GM23338 (cell line): ENCODE results near the gene C17orf50. TPM values are rescaled to one million over a fixed set of nuclear protein-coding genes. Genes with fewer than 3 reads are reported as not detected.

Source experiments
- ATAC-seq: fragments of 200-7000 bp; cut with Tn5 transposase; 3 replicates; pipeline ENCODE4 v1.9.1; 2020
- DNase-seq: peaks from one replicate; pipeline ENCODE4 v3.0.0-alpha.2; 2015; ENCODE audit warnings: low spot score
- H2AFZ ChIP-seq: fragments of 200-600 bp; sonication (generic); 2 replicates; pipeline ENCODE4 v1.8.0; 2016; ENCODE audit warnings: antibody characterized with exemption, mild to moderate bottlenecking, moderate library complexity
- H3F3A ChIP-seq: fragments of 200-600 bp; sonication (generic); replicated peaks from 2 replicates; pipeline ENCODE4 v1.8.0; 2017; ENCODE audit warnings: antibody characterized with exemption, mixed run types, low read depth
- H3K27ac ChIP-seq: fragments of 200-600 bp; sonication (generic); 2 replicates; pipeline ENCODE4 v1.6.1; 2016; ENCODE audit warnings: low read depth
- H3K27me3 ChIP-seq: fragments of 200-600 bp; sonication (generic); 2 replicates; pipeline ENCODE4 v1.8.0; 2016; ENCODE audit warnings: mild to moderate bottlenecking, mixed run types, moderate library complexity; ENCODE audit not compliant: insufficient read depth
- H3K36me3 ChIP-seq: fragments of 200-600 bp; sonication (generic); 2 replicates; pipeline ENCODE4 v1.8.0; 2016; ENCODE audit warnings: mild to moderate bottlenecking; ENCODE audit not compliant: insufficient read depth
- H3K4me1 ChIP-seq: fragments of 200-600 bp; sonication (generic); 2 replicates; pipeline ENCODE4 v1.8.0; 2016; ENCODE audit warnings: mild to moderate bottlenecking, moderate library complexity; ENCODE audit not compliant: insufficient read depth
- H3K4me2 ChIP-seq: fragments of 200-600 bp; sonication (generic); 2 replicates; pipeline ENCODE4 v1.7.1; 2017; ENCODE audit warnings: mixed run types
- H3K4me3 ChIP-seq: fragments of 200-600 bp; sonication (generic); 2 replicates; pipeline ENCODE4 v1.6.1; 2016; ENCODE audit warnings: mixed run types
- H3K79me2 ChIP-seq: fragments of 200-600 bp; sonication (generic); replicated peaks from 2 replicates; pipeline ENCODE4 v1.8.0; 2017; ENCODE audit warnings: mild to moderate bottlenecking; ENCODE audit not compliant: insufficient read depth
- H3K9me2 ChIP-seq: fragments of 200-600 bp; sonication (generic); 2 replicates; pipeline ENCODE4 v1.8.0; 2017; ENCODE audit not compliant: insufficient read depth
- H4K20me1 ChIP-seq: fragments of 200-600 bp; sonication (generic); replicated peaks from 2 replicates; pipeline ENCODE4 v1.8.0; 2017; ENCODE audit warnings: mild to moderate bottlenecking; ENCODE audit not compliant: insufficient read depth
- H3K27ac Mint-ChIP-seq: 2 replicates; pipeline ENCODE4 v1.8.0; 2020; ENCODE audit warnings: inconsistent platforms, mild to moderate bottlenecking, moderate library complexity, mixed read lengths
- H3K27me3 Mint-ChIP-seq: 3 replicates; pipeline ENCODE4 v1.8.0; 2022; ENCODE audit warnings: low read depth, mild to moderate bottlenecking, moderate library complexity, mixed read lengths, inconsistent platforms; ENCODE audit not compliant: insufficient read depth, poor library complexity
- H3K36me3 Mint-ChIP-seq: 3 replicates; pipeline ENCODE4 v1.8.0; 2021; ENCODE audit warnings: low read depth, mild to moderate bottlenecking, inconsistent platforms, moderate library complexity, mixed read lengths
- H3K4me1 Mint-ChIP-seq: 3 replicates; pipeline ENCODE4 v1.8.0; 2020; ENCODE audit warnings: mild to moderate bottlenecking, inconsistent platforms, mixed read lengths
- H3K4me3 Mint-ChIP-seq: 3 replicates; pipeline ENCODE4 v1.8.0; 2021; ENCODE audit warnings: moderate library complexity, mild to moderate bottlenecking, inconsistent platforms, mixed read lengths
- H3K9me3 Mint-ChIP-seq: 3 replicates; pipeline ENCODE4 v1.8.0; 2020; ENCODE audit warnings: moderate library complexity, mild to moderate bottlenecking, inconsistent platforms, mixed read lengths
- CREB1 ChIP-seq: fragments of 250-450 bp; sonication (Bioruptor Pico); IDR thresholded peaks from 2 replicates; pipeline ENCODE4 v1.5.0; 2020; ENCODE audit warnings: low read depth, mild to moderate bottlenecking, moderate library complexity
- EZH2 ChIP-seq: fragments of 200-600 bp; sonication (generic); IDR thresholded peaks from one replicate; pipeline ENCODE4 v1.8.0; 2017; ENCODE audit warnings: antibody characterized with exemption, mild to moderate bottlenecking, low read depth; ENCODE audit not compliant: unreplicated experiment
- EZH2phosphoT487 ChIP-seq: fragments of 200-600 bp; sonication (generic); IDR thresholded peaks from one replicate; pipeline ENCODE4 v1.8.1; 2018; ENCODE audit warnings: antibody characterized with exemption; ENCODE audit not compliant: unreplicated experiment
- JUNB ChIP-seq: IDR thresholded peaks from one replicate; pipeline ENCODE4 v1.6.1; 2016; ENCODE audit warnings: antibody characterized with exemption; ENCODE audit not compliant: unreplicated experiment
- POLR2AphosphoS5 ChIP-seq: IDR thresholded peaks from 2 replicates; pipeline ENCODE4 v1.6.1; 2016; ENCODE audit warnings: antibody characterized with exemption, low read depth
- STAT1 ChIP-seq: IDR thresholded peaks from one replicate; pipeline ENCODE4 v1.6.1; 2016; ENCODE audit warnings: antibody characterized with exemption; ENCODE audit not compliant: unreplicated experiment
- ZNF114 ChIP-seq: fragments of 250-450 bp; sonication (Bioruptor Pico); IDR thresholded peaks from 2 replicates; pipeline ENCODE4 v1.5.0; 2020; ENCODE audit warnings: mild to moderate bottlenecking, moderate library complexity
- ZNF331 ChIP-seq: fragments of 250-450 bp; sonication (Bioruptor Pico); IDR thresholded peaks from 2 replicates; pipeline ENCODE4 v1.5.0; 2020; ENCODE audit warnings: low read depth, mild to moderate bottlenecking, moderate library complexity
- polyA plus RNA-seq: library from polyadenylated mRNA; unstranded; fragments of >200 nt; fragmentation: Nextera tagmentation; extraction: Ambion mirVana; gene quantifications from 2 replicates; pipeline ENCODE4 v1.2.1, GENCODE V29; 2016
- total RNA-seq: library from RNA; depleted of rRNA; stranded (reverse); fragments of >200 nt; shearing (Covaris generic); gene quantifications from 2 replicates; pipeline ENCODE4 v1.2.3, GENCODE V29; 2014
- TF ChIP-seq, protein P1 (sequence below), 2 experiments: fragments of 200-600 bp in 1 of 2; sonication (generic) in 1 of 2; conservative IDR thresholded peaks; 2 replicates each; pipeline versions ENCODE4 v1.5.1 to v1.6.1; 2016 to 2017; ENCODE audit warnings: antibody characterized with exemption in 2 of 2, low read depth in 2 of 2, mild to moderate bottlenecking in 2 of 2, moderate library complexity in 1 of 2
- TF ChIP-seq, protein P2 (sequence below): IDR thresholded peaks from one replicate; pipeline ENCODE4 v1.6.1; 2018; ENCODE audit warnings: antibody characterized with exemption; ENCODE audit not compliant: unreplicated experiment
- TF ChIP-seq, protein P3 (sequence below): IDR thresholded peaks from 2 replicates; pipeline ENCODE4 v1.6.1; 2016; ENCODE audit warnings: antibody characterized with exemption

The C17orf50 gene
- total and polyA plus RNA-seq, 2 experiments from 2014 or later = 0.74 to 1.6 TPM

DNA sequence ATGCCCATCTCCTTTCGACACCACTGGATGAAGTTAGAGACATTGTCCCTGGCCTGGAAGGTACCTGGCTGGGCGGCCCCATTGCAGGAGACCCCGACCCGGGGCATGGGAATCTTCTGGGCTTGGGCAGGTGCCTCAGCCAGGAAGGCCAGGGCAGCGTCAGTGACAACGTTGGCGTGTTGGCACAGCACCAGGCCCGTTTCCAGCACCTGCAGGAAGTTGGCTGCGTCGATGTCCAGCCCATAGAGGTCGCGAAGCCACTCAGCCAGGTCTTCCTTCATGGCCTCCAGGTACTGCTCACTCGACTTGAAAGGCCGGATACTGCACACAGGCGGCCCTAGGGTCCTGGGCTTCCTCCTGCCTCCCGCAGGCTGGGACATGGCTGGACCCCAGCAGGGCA, 8.2 kb upstream of the C17orf50 start:
- Histone ChIP-seq H3K79me2 (no peaks in the 10 kb centered on the region), H3K4me1 (peaks cover 6% of the 10 kb centered on the region; the same call in 1 of the 2 replicates), H3F3A (no peaks in the 10 kb centered on the region), H3K27me3 (peaks cover 24% of the 10 kb centered on the region), H3K9me2 (no peaks in the 10 kb centered on the region), H3K27ac (no peak overlapping the region), H3K36me3 (no peaks in the 10 kb centered on the region), H3K4me2 (no peak overlapping the region), H4K20me1 (no peaks in the 10 kb centered on the region), H3K4me3 (no peak overlapping the region), H2AFZ (no peak overlapping the region)
- no peak overlapping the region for H3K4me3 Mint-ChIP-seq
- no peak overlapping the region for H3K27ac Mint-ChIP-seq
- peaks cover 33% of the 10 kb centered on the region for H3K27me3 Mint-ChIP-seq
- no peaks in the 10 kb centered on the region for H3K9me3 Mint-ChIP-seq
- peaks cover 31% of the 10 kb centered on the region for H3K4me1 Mint-ChIP-seq
- H3K36me3 Mint-ChIP-seq = no peaks in the 10 kb centered on the region
- no peak for TF ChIP-seq ZNF114
- TF ChIP-seq ZNF331 (CRISPR knock-in tag) = no peak
- DNase-seq = no peak
- no peak for ATAC-seq

DNA sequence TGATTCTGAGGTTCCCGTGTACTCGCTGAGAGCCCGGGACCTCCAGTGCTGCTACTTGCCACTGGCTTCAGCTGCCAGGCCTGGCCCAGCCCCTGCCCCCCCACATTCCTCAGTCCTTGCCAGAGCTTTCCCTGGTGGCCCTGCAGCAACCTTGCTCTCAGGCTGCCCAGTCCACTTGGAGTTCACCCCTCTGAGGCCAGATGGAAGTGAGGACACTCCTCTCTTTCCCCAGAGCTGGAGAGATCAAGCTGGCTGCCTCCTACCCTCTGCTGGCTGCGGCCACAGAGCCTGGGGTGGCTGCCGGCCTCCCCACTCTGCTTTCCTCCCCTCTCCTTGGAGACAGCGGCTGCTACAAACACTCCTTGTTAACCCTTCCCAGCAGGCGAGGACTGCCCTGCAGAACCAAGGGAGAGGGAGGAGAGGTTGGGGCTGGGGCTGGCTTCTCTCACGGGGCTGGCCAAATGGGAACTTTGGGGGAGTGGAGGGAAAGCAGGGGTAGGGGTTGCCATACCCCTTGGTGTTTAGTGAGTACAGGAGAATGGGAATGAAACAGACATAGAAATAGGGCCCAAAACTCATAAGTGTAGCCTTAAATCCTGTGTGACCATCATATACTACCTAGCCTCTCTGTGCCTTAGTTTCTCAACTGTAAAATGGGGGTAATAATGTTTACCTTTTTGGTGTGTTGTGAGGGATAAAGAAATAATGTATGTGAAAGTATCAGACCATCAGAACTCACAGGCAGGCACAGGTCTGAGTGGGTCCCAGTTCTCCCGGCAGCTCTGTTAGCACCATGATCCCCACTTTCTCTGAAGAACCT, 7.5 kb upstream of the C17orf50 start, which contains the start of gene GAS2L2:
Gene GAS2L2, minus strand, starts transcription at position 295 of the 820 bp plus-strand sequence. CDS start 389 bp downstream, outside the sequence.
- H4K20me1 ChIP-seq = no peaks in the 10 kb centered on the region
- no peak within 1 kb of the TSS for H3K27ac Mint-ChIP-seq
- no peak within 1 kb of the TSS for H3K27ac ChIP-seq
- no peaks in the 10 kb centered on the region for H3F3A ChIP-seq
- H3K36me3 ChIP-seq = no peaks in the 10 kb centered on the region
- H3K4me2 ChIP-seq = no peak within 1 kb of the TSS
- DNase-seq (no peak), ATAC-seq (peak; percentile 31)
- no peak within 1 kb of the TSS for H3K4me3 ChIP-seq
- peaks cover 24% of the 10 kb centered on the region for H3K27me3 ChIP-seq
- TF ChIP-seq POLR2AphosphoS5 = no peak
- no peaks in the 10 kb centered on the region for H3K9me2 ChIP-seq
- peaks cover 29% of the 10 kb centered on the region for H3K4me1 Mint-ChIP-seq
- H3K36me3 Mint-ChIP-seq = no peaks in the 10 kb centered on the region
- H3K4me3 Mint-ChIP-seq = no peak within 1 kb of the TSS
- H3K79me2 ChIP-seq = no peaks in the 10 kb centered on the region
- H2AFZ ChIP-seq = peak within 1 kb of the TSS; percentile 32; the same call in 1 of the 2 replicates
- no peaks in the 10 kb centered on the region for H3K9me3 Mint-ChIP-seq
- peaks cover 6% of the 10 kb centered on the region; the same call in 1 of the 2 replicates for H3K4me1 ChIP-seq
- peaks cover 31% of the 10 kb centered on the region for H3K27me3 Mint-ChIP-seq

DNA sequence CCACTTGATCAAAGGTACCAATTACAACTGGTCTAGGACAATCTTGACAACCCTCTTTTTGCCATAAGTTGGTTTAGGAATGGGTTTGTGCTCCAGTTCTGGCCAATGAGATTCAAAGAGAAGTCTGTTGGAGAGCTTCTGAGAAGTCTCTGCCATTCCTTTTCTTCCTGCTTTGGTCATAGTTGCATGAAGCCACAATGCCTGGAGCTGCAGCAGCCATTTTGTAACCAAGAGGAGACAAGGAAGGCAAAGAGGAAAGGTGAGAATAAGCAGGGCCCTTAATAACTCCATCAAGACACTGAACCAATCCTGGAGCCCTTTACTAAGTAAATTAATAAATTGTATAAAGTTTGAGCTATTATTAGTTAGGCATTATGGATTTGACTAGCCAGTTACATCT, 3.4 kb upstream of the C17orf50 start:
- ATAC-seq (no peak), DNase-seq (no peak)
- Histone ChIP-seq H3K4me3 (no peak overlapping the region), H3K36me3 (no peaks in the 10 kb centered on the region), H3K27me3 (no peaks in the 10 kb centered on the region), H3K27ac (no peak overlapping the region), H3F3A (no peaks in the 10 kb centered on the region), H3K79me2 (no peaks in the 10 kb centered on the region), H3K9me2 (no peaks in the 10 kb centered on the region), H3K4me2 (no peak overlapping the region), H3K4me1 (no peaks in the 10 kb centered on the region), H4K20me1 (no peaks in the 10 kb centered on the region), H2AFZ (no peak overlapping the region)
- H3K27me3 Mint-ChIP-seq = peaks cover 5% of the 10 kb centered on the region
- H3K9me3 Mint-ChIP-seq = no peaks in the 10 kb centered on the region
- H3K36me3 Mint-ChIP-seq = no peaks in the 10 kb centered on the region
- no peak overlapping the region for H3K4me3 Mint-ChIP-seq
- no peak overlapping the region for H3K27ac Mint-ChIP-seq
- peaks cover 10% of the 10 kb centered on the region for H3K4me1 Mint-ChIP-seq
- no peak for TF ChIP-seq EZH2
- no peak for TF ChIP-seq CREB1
- TF ChIP-seq, protein P1, sequence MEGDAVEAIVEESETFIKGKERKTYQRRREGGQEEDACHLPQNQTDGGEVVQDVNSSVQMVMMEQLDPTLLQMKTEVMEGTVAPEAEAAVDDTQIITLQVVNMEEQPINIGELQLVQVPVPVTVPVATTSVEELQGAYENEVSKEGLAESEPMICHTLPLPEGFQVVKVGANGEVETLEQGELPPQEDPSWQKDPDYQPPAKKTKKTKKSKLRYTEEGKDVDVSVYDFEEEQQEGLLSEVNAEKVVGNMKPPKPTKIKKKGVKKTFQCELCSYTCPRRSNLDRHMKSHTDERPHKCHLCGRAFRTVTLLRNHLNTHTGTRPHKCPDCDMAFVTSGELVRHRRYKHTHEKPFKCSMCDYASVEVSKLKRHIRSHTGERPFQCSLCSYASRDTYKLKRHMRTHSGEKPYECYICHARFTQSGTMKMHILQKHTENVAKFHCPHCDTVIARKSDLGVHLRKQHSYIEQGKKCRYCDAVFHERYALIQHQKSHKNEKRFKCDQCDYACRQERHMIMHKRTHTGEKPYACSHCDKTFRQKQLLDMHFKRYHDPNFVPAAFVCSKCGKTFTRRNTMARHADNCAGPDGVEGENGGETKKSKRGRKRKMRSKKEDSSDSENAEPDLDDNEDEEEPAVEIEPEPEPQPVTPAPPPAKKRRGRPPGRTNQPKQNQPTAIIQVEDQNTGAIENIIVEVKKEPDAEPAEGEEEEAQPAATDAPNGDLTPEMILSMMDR (conservative IDR thresholded peaks at IDR 0.05; ENCODE audit: low read depth in 2 of 2) = no peak
- TF ChIP-seq ZNF114 = no peak
- TF ChIP-seq POLR2AphosphoS5 = no peak
- TF ChIP-seq, protein P2, sequence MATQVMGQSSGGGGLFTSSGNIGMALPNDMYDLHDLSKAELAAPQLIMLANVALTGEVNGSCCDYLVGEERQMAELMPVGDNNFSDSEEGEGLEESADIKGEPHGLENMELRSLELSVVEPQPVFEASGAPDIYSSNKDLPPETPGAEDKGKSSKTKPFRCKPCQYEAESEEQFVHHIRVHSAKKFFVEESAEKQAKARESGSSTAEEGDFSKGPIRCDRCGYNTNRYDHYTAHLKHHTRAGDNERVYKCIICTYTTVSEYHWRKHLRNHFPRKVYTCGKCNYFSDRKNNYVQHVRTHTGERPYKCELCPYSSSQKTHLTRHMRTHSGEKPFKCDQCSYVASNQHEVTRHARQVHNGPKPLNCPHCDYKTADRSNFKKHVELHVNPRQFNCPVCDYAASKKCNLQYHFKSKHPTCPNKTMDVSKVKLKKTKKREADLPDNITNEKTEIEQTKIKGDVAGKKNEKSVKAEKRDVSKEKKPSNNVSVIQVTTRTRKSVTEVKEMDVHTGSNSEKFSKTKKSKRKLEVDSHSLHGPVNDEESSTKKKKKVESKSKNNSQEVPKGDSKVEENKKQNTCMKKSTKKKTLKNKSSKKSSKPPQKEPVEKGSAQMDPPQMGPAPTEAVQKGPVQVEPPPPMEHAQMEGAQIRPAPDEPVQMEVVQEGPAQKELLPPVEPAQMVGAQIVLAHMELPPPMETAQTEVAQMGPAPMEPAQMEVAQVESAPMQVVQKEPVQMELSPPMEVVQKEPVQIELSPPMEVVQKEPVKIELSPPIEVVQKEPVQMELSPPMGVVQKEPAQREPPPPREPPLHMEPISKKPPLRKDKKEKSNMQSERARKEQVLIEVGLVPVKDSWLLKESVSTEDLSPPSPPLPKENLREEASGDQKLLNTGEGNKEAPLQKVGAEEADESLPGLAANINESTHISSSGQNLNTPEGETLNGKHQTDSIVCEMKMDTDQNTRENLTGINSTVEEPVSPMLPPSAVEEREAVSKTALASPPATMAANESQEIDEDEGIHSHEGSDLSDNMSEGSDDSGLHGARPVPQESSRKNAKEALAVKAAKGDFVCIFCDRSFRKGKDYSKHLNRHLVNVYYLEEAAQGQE = no peak
- no peak for TF ChIP-seq ZNF331 (CRISPR knock-in tag)
- TF ChIP-seq STAT1 = no peak
- TF ChIP-seq, protein P3, sequence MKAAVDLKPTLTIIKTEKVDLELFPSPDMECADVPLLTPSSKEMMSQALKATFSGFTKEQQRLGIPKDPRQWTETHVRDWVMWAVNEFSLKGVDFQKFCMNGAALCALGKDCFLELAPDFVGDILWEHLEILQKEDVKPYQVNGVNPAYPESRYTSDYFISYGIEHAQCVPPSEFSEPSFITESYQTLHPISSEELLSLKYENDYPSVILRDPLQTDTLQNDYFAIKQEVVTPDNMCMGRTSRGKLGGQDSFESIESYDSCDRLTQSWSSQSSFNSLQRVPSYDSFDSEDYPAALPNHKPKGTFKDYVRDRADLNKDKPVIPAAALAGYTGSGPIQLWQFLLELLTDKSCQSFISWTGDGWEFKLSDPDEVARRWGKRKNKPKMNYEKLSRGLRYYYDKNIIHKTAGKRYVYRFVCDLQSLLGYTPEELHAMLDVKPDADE = no peak
- no peak for TF ChIP-seq EZH2phosphoT487
- no peak for TF ChIP-seq JUNB
